Peyer's patch (tissue), 4 donors: ENCODE measurements around the gene TRAPPC12. TPM values are rescaled to one million over a fixed set of nuclear protein-coding genes. Genes with fewer than 3 reads are reported as not detected.
A peak's percentile ranks its signal among the peaks of the same experiment; 100 is the strongest.

Experiments
- DNase-seq, 3 donors: peaks; one replicate each; pipeline ENCODE4 v3.0.0-alpha.2; 2017 to 2019
- H3K27ac ChIP-seq, 4 donors: fragments of 200-600 bp; sonication (generic); one replicate each; pipeline ENCODE4 v1.5.1; 2016 to 2019
- H3K27me3 ChIP-seq, 2 donors: fragments of 200-600 bp; sonication (generic); one replicate each; pipeline ENCODE4 v1.5.1; 2019
- H3K36me3 ChIP-seq, 3 donors: fragments of 200-600 bp; sonication (generic); one replicate each; pipeline ENCODE4 v1.5.1; 2016 to 2019
- H3K4me1 ChIP-seq, 4 donors: fragments of 200-600 bp; sonication (generic); one replicate each; pipeline ENCODE4 v1.5.1; 2016 to 2019
- H3K4me3 ChIP-seq, 4 donors: fragments of 200-600 bp; sonication (generic); 1 replicate in 3 of 4; 2 replicates in 1 of 4; pipeline ENCODE4 v1.5.1; 2016 to 2019; ENCODE audit warnings: mild to moderate bottlenecking in 1 of 4
- H3K9me3 ChIP-seq, 4 donors: fragments of 200-600 bp; sonication (generic); one replicate each; pipeline ENCODE4 v1.5.1; 2016 to 2019; ENCODE audit warnings: mild to moderate bottlenecking in 1 of 4
- CTCF ChIP-seq, 6 experiments: fragments of 450-650 bp in 4 of 6; fragments of 200-600 bp in 2 of 6; sonication (generic) in 1 of 6; IDR thresholded peaks; one replicate each; pipeline ENCODE4 v1.5.1; 2017 to 2019; ENCODE audit warnings: antibody characterized with exemption in 6 of 6, mild to moderate bottlenecking in 3 of 6, moderate library complexity in 1 of 6
- POLR2A ChIP-seq, 2 donors: fragments of 450-650 bp; IDR thresholded peaks; one replicate each; pipeline ENCODE4 v1.5.1; 2017; ENCODE audit warnings: antibody characterized with exemption in 2 of 2, mild to moderate bottlenecking in 2 of 2, moderate library complexity in 2 of 2
- total RNA-seq, 4 donors: library from RNA; depleted of rRNA; stranded (reverse); fragments of >200 nt; gene quantifications; one replicate each; pipeline ENCODE4 v1.1.0, GENCODE V29; 2016

Gene TRAPPC12
- total RNA-seq, 4 donors from 2014 or later = 122 to 191 (median 158) TPM

- no peak for TF ChIP-seq POLR2A (IDR thresholded peaks at IDR 0.05)
- no peak for TF ChIP-seq CTCF (IDR thresholded peaks at IDR 0.05)
- H3K36me3 ChIP-seq = no peaks in the 10 kb centered on the region
- peak overlapping the region; percentile 86 to 91 (median 88) for H3K27ac ChIP-seq
- DNase-seq = peak in 1 of 3 donors; percentile 39
- H3K9me3 ChIP-seq = no peaks in the 10 kb centered on the region
- H3K4me3 ChIP-seq = peak overlapping the region; percentile 64 to 94 (median 84)
- peaks cover 0 to 37% (median 11%) of the 10 kb centered on the region in 4 donors for H3K4me1 ChIP-seq
- no peaks in the 10 kb centered on the region for H3K27me3 ChIP-seq
Observed at GRCh38 chr2:3377279-3377611, 2.2 kb upstream of the TRAPPC12 start.

- DNase-seq = peak; percentile 98 to 99 (median 98)
- Histone ChIP-seq H3K27ac (peak within 1 kb of the TSS; percentile 86 to 91 (median 88)), H3K9me3 (no peaks in the 10 kb centered on the region), H3K4me3 (peak within 1 kb of the TSS; percentile 64 to 94 (median 84)), H3K36me3 (no peaks in the 10 kb centered on the region), H3K4me1 (peaks cover 0 to 37% (median 11%) of the 10 kb centered on the region in 4 donors), H3K27me3 (no peaks in the 10 kb centered on the region)
- TF ChIP-seq POLR2A (IDR thresholded peaks at IDR 0.05) (peak; percentile 67 to 77), CTCF (IDR thresholded peaks at IDR 0.05) (peak in 4 of 6 experiments; percentile 21 to 41 (median 32))
Observed at GRCh38 chr2:3377612-3378432, 1.7 kb upstream of the TRAPPC12 start, which contains the start of gene EIPR1. Gene EIPR1 (minus strand): TSS chr2:3377818. CDS start chr2:3377689, 129 bp downstream.

- H3K27me3 ChIP-seq = no peaks in the 10 kb centered on the region
- TF ChIP-seq POLR2A (IDR thresholded peaks at IDR 0.05) (no peak), CTCF (IDR thresholded peaks at IDR 0.05) (no peak)
- H3K4me1 ChIP-seq = peaks cover 0 to 37% (median 11%) of the 10 kb centered on the region in 4 donors
- H3K4me3 ChIP-seq = peak overlapping the region; percentile 66 to 88 (median 77)
- DNase-seq = no peak
- peak overlapping the region; percentile 72 to 90 (median 87) for H3K27ac ChIP-seq
- no peaks in the 10 kb centered on the region for H3K9me3 ChIP-seq
- no peaks in the 10 kb centered on the region for H3K36me3 ChIP-seq
Observed at GRCh38 chr2:3379339-3379646, 201 bp upstream of the TRAPPC12 start.

GRCh38 chr2:3386448-3386958, 7.0 kb downstream of the TRAPPC12 start:
- no peak for DNase-seq
- H3K4me3 ChIP-seq = no peak overlapping the region
- peaks cover 0 to under 1% (median 0%) of the 10 kb centered on the region in 4 donors for H3K4me1 ChIP-seq
- TF ChIP-seq POLR2A (IDR thresholded peaks at IDR 0.05) = no peak
- TF ChIP-seq CTCF (IDR thresholded peaks at IDR 0.05) = no peak
- H3K27ac ChIP-seq = no peak overlapping the region
- H3K36me3 ChIP-seq = peaks cover 0 to 32% (median 3%) of the 10 kb centered on the region in 3 donors
- no peaks in the 10 kb centered on the region for H3K9me3 ChIP-seq
- H3K27me3 ChIP-seq = no peaks in the 10 kb centered on the region

GRCh38 chr2:3387011-3387410, 7.5 kb downstream of the TRAPPC12 start:
- TF ChIP-seq CTCF (IDR thresholded peaks at IDR 0.05) (no peak), POLR2A (IDR thresholded peaks at IDR 0.05) (no peak)
- Histone ChIP-seq H3K9me3 (no peaks in the 10 kb centered on the region), H3K4me3 (no peak overlapping the region), H3K27ac (no peak overlapping the region), H3K4me1 (no peaks in the 10 kb centered on the region), H3K36me3 (peaks cover 0 to 37% (median 3%) of the 10 kb centered on the region in 3 donors), H3K27me3 (no peaks in the 10 kb centered on the region)
- DNase-seq = no peak
